Stimulated activated naive CD8-positive, alpha-beta T cell treated with anti-CD3 and anti-CD28 coated beads, Interleukin-15, Interleukin-2, amounts not matched to agents 100 ng/mL and 50 ng/mL, for 24 hours (primary cell): ENCODE results near the gene RASGRP2.

Experiments used
- H3K27ac Mint-ChIP-seq: one replicate; pipeline ENCODE4 v1.8.0; 2021; ENCODE audit warnings: mild to moderate bottlenecking, mixed read lengths
- H3K27me3 Mint-ChIP-seq: one replicate; pipeline ENCODE4 v1.8.0; 2021; ENCODE audit warnings: mixed read lengths
- H3K36me3 Mint-ChIP-seq: one replicate; pipeline ENCODE4 v1.8.0; 2021; ENCODE audit warnings: low read depth, mixed read lengths
- H3K4me1 Mint-ChIP-seq: one replicate; pipeline ENCODE4 v1.8.0; 2021; ENCODE audit warnings: low read depth, mixed read lengths
- H3K4me3 Mint-ChIP-seq: one replicate; pipeline ENCODE4 v1.8.0; 2021; ENCODE audit warnings: mild to moderate bottlenecking, mixed read lengths
- H3K9me3 Mint-ChIP-seq: one replicate; pipeline ENCODE4 v1.8.0; 2021; ENCODE audit warnings: mixed read lengths

Gene RASGRP2

GRCh38 chr11:64742087-64742888 is 1.7 kb downstream of the RASGRP2 start:
- no peaks in the 10 kb centered on the region for H3K36me3 Mint-ChIP-seq
- peaks cover 7% of the 10 kb centered on the region for H3K27me3 Mint-ChIP-seq
- H3K4me1 Mint-ChIP-seq = peaks cover 27% of the 10 kb centered on the region
- no peaks in the 10 kb centered on the region for H3K9me3 Mint-ChIP-seq
- peak overlapping the region; percentile 58 for H3K4me3 Mint-ChIP-seq
- no peak overlapping the region for H3K27ac Mint-ChIP-seq

GRCh38 chr11:64741375-64742086 is 2.4 kb downstream of the RASGRP2 start:
- no peak overlapping the region for H3K27ac Mint-ChIP-seq
- H3K27me3 Mint-ChIP-seq = peaks cover 7% of the 10 kb centered on the region
- H3K4me1 Mint-ChIP-seq = peaks cover 27% of the 10 kb centered on the region
- H3K9me3 Mint-ChIP-seq = no peaks in the 10 kb centered on the region
- no peaks in the 10 kb centered on the region for H3K36me3 Mint-ChIP-seq
- H3K4me3 Mint-ChIP-seq = peak overlapping the region; percentile 20

DNA sequence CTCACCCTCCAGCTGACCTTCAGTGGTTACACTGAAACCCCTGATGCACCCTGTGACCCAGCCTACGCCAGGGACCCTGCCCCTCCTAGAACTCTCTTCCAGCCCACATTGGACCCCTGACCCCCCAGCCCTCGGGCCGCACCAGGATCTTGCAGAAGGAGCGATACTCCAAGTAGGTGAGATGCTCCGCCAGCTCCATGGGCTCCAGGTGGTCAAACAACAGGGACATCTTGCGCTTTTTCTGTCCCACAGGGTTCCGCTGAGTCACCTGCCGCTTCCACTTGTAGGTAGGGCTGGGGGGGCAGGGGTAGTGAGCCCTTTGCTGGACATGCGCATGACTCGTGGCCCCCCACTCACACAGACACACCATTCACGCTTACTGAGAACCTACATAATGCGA is 4.1 kb downstream of the RASGRP2 start:
- peaks cover 25% of the 10 kb centered on the region for H3K4me1 Mint-ChIP-seq
- H3K27ac Mint-ChIP-seq = no peak overlapping the region
- H3K9me3 Mint-ChIP-seq = no peaks in the 10 kb centered on the region
- H3K36me3 Mint-ChIP-seq = no peaks in the 10 kb centered on the region
- H3K27me3 Mint-ChIP-seq = peaks cover 7% of the 10 kb centered on the region
- H3K4me3 Mint-ChIP-seq = no peak overlapping the region

- H3K4me1 Mint-ChIP-seq = peaks cover 14% of the 10 kb centered on the region
- H3K27me3 Mint-ChIP-seq = no peaks in the 10 kb centered on the region
- no peaks in the 10 kb centered on the region for H3K9me3 Mint-ChIP-seq
- no peak overlapping the region for H3K4me3 Mint-ChIP-seq
- H3K27ac Mint-ChIP-seq = no peak overlapping the region
- peaks cover 7% of the 10 kb centered on the region for H3K36me3 Mint-ChIP-seq
Observed at GRCh38 chr11:64736654-64737053, 7.3 kb downstream of the RASGRP2 start.

GRCh38 chr11:64735725-64736259 is 8.2 kb downstream of the RASGRP2 start:
- H3K36me3 Mint-ChIP-seq = peaks cover 9% of the 10 kb centered on the region
- H3K4me1 Mint-ChIP-seq = peaks cover 9% of the 10 kb centered on the region
- no peak overlapping the region for H3K4me3 Mint-ChIP-seq
- no peaks in the 10 kb centered on the region for H3K9me3 Mint-ChIP-seq
- peak overlapping the region; percentile 11 for H3K27ac Mint-ChIP-seq
- H3K27me3 Mint-ChIP-seq = no peaks in the 10 kb centered on the region

DNA sequence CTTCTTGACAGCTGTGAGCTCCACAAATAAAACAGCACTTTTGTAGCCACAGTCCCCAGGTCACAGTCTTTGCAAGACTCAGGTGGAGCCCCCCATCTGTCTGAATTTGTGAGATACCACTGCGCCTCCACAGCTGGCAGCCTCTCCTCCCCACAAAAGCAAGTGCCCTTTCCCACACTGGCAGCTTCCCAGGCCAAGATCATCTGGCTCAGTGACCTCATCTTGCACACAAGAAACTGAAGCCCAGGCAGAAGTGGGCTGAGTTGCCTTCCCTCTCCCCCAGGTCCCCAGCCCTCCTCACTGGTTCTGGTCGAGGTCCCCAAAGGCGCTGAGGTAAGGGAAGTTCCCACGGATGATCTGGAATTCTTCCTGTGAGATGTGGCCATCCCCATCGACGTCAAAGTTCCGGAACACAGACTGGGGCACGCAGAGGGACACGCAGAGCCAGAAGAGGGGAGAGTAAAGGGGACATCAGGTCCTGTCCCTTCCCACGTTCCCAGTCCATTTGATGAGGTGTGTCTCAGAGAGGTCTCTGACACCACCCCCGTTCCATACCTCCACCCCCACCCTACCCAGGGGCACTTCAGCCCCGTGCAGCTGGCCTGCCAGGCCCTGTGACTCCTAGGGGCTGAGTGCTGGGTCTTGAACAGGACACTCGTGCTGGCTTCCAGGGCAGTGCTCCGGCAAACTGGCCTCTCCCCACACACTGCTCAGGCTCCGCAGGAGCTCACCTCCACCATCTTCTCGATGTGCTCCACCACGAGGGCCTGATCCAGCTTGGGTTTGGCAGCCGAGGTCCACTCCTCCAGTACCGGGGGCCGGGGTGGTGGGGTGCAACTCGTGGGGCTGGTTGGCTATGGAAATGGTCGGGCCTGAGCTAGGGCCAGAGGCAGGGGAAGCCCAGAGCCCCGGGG is 8.9 kb downstream of the RASGRP2 start:
- Mint-ChIP-seq H3K36me3 (peaks cover 9% of the 10 kb centered on the region), H3K27ac (peak overlapping the region; percentile 38), H3K9me3 (no peaks in the 10 kb centered on the region), H3K4me3 (no peak overlapping the region), H3K4me1 (peaks cover 9% of the 10 kb centered on the region), H3K27me3 (no peaks in the 10 kb centered on the region)

DNA sequence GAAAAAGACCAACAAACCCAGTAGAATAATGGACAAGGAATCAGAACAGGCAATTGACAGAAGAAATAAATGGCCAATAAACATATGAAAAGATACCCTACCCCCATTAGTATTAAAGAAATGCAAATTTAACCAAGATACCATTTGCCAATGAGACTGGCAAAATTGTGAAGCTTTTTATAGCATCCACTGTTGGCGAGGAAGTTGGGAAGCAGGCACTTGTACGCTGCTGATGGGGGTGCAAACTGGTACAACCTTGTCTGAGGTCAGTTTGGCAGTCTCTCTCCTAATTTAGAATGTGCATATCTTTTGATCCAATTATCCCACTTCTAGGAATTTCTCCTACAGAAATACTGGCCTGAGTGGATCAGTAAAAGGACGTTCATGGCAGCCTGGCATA is 12.3 kb downstream of the RASGRP2 start:
- Mint-ChIP-seq H3K4me3 (no peak overlapping the region), H3K27me3 (no peaks in the 10 kb centered on the region), H3K9me3 (no peaks in the 10 kb centered on the region), H3K36me3 (peaks cover 9% of the 10 kb centered on the region), H3K4me1 (peaks cover 9% of the 10 kb centered on the region), H3K27ac (no peak overlapping the region)

DNA sequence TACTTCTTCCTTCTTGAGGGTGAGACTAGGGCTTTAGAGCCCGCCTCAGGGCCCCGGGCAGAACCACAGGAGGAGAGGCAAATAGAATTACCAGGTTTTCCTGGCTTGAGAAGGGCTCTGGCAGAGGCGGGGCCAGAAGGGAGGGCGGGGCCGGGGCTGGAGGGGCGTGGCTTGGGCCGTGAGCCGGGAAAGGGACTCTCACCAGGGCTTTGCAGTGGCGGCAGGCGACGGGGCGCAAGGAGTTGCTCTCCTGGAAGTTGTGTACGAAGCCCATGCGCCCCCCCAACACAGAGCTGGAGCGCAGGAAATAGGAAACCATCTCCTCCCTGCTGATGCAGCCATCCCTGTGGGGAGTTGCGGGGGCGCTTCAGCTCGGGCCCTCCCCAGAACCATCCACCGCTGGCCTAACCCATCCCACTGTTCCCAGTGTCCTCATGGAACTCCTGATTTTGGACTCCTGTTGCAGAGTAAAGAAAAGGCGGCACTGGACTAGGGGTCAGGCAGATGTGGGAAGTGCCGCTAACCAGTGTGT is 14.0 kb downstream of the RASGRP2 start:
- H3K27me3 Mint-ChIP-seq = no peaks in the 10 kb centered on the region
- H3K36me3 Mint-ChIP-seq = peaks cover 9% of the 10 kb centered on the region
- H3K4me1 Mint-ChIP-seq = peaks cover 8% of the 10 kb centered on the region
- H3K4me3 Mint-ChIP-seq = no peak overlapping the region
- H3K27ac Mint-ChIP-seq = no peak overlapping the region
- no peaks in the 10 kb centered on the region for H3K9me3 Mint-ChIP-seq

DNA sequence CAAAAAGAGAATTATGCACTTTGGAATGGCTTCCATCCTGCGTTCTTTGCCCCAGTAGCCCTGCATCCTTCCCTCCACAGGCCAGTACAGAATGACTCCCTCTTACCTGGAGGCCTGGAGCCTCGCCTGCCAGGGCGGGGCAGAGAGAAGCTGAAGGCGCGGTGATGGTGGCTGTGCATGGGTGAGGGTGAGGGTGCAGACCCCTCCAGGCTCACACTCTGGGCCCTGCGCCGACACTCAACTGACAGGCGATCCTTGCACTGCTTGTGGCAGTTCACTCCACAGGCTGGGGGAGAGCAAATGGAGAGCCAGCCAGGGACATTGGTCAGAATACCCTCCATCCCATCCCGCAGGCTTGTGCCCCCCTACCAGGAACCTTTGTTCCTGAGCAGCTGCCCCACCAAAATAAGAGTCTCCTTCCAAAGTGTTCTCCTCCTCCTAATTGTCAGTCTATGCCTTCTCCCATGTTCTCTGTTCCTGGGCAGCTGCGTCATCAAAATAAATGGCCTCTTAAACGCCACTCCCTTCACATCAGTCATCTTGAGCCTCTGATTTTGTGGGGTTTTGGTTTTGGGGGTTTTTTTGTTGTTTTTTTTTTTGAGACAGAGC is 15.1 kb downstream of the RASGRP2 start:
- H3K36me3 Mint-ChIP-seq = peaks cover 7% of the 10 kb centered on the region
- H3K4me1 Mint-ChIP-seq = peaks cover 16% of the 10 kb centered on the region
- H3K4me3 Mint-ChIP-seq = no peak overlapping the region
- no peak overlapping the region for H3K27ac Mint-ChIP-seq
- H3K9me3 Mint-ChIP-seq = no peaks in the 10 kb centered on the region
- no peaks in the 10 kb centered on the region for H3K27me3 Mint-ChIP-seq

DNA sequence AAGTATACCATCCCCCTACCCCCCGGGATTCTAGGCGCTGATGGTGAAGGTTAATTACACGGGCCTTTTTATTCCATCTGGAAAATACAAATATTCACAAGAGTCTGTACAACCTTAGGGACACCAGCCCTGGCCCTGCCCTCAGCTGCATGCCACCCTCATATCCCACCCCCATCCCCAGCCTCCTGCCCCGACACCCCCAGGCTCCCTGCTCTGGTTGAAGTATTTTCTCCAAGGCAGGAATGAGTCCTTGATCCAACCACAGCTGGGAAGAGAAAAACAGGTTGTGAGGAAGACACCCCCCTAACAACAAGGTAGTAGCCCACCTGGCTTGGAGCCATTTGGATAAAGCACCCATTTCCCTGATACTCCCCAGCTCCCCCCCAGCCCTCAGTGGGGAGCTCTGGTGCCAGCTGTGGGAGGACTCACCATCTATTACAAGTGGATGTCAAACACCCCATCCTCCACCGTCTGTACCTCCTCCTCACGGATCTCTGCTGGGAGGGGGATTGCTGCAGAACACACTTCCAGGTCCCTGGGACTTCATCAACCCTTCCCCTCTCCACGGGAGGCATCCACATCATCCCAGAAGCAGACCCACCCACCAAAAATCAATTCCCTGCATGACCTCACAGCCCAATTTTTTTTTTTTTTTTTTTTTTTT is 16.9 kb downstream of the RASGRP2 start:
- H3K4me3 Mint-ChIP-seq = no peak overlapping the region
- H3K27me3 Mint-ChIP-seq = peaks cover 5% of the 10 kb centered on the region
- H3K27ac Mint-ChIP-seq = no peak overlapping the region
- H3K9me3 Mint-ChIP-seq = no peaks in the 10 kb centered on the region
- peaks cover 16% of the 10 kb centered on the region for H3K4me1 Mint-ChIP-seq
- peaks cover 6% of the 10 kb centered on the region for H3K36me3 Mint-ChIP-seq

DNA sequence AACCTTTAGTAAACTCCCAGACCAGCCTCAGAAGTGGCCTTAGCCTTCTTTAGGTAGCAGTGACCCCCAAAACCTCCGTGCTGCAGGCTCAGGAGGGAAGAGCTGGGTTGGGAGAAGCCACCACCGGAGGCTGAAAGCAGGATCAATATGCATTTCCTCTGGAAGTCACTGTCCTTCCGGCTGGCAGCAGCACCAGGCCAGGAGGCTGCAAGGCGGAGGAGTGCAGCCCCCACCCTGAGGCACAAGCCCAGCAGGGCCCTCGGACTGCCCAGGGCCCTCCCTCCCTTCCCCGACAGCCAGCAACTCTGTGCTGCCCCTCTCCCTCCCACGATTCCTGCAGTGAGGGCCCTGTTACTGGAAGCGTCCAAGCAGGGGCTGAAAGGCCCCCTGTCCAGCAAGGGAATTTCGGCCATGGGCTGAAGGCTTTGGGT is 17.7 kb downstream of the RASGRP2 start:
- H3K27ac Mint-ChIP-seq = no peak overlapping the region
- H3K27me3 Mint-ChIP-seq = peaks cover 12% of the 10 kb centered on the region

DNA sequence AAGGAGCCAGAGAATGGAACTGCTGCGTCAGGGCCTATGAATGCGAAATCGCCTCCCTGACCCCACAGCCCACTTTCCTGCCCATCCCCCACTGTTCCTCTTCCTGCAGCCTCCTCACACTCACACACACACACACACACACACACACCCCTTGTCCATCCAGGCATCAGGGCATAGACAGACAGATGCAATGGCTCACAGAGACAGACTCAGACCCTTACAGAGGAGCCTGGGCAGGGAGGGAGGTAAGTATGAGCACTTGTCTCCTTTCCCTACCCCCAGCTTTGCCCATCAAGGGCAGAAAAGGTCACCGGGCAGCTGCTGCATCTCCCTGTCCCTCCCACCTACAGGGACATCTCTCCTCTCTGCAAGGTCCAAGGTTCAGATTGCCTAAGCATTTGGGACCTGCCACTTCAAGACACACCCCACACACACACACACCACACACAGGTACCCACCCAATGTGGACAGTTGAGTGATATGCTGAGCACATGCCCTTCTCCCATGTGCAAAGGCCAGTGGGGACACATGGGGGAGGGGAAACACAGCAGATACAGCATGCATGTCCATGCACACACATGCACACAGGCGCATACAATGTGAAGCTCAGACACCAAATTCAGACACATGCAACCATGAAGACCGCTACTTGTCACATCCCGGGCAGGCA is 18.9 kb downstream of the RASGRP2 start:
- Mint-ChIP-seq H3K9me3 (no peaks in the 10 kb centered on the region), H3K27me3 (peaks cover 17% of the 10 kb centered on the region), H3K27ac (peak overlapping the region; percentile 67), H3K4me1 (peaks cover 16% of the 10 kb centered on the region), H3K4me3 (no peak overlapping the region), H3K36me3 (no peaks in the 10 kb centered on the region)

More for the DNA sequence above, 17.7 kb downstream of the RASGRP2 start:
- Mint-ChIP-seq H3K9me3 (no peaks in the 10 kb centered on the region), H3K4me1 (peaks cover 16% of the 10 kb centered on the region), H3K36me3 (no peaks in the 10 kb centered on the region), H3K4me3 (no peak overlapping the region)
